ENCODE results near the gene SYCP3. TPM values are rescaled to one million over a fixed set of nuclear protein-coding genes. Genes with fewer than 3 reads are reported as not detected.

SYCP3 gene
- total and polyA plus RNA-seq, 2 of the 13 experiments (the other 11 are each of a cell fraction or from before 2014, with no cell fraction given) = not detected

- TF ChIP-seq ZNF276 (CRISPR knock-in tag; IDR thresholded peaks at IDR 0.05; ENCODE audit: low read depth) (no peak), JDP2 (CRISPR knock-in tag; IDR thresholded peaks at IDR 0.05; ENCODE audit: borderline replicate concordance) (no peak), TFE3 (CRISPR knock-in tag; IDR thresholded peaks at IDR 0.05) (peak; percentile 99), GZF1 (CRISPR knock-in tag; IDR thresholded peaks at IDR 0.05) (no peak), ZNF768 (CRISPR knock-in tag; IDR thresholded peaks at IDR 0.05) (no peak), HMGXB4 (CRISPR knock-in tag; IDR thresholded peaks at IDR 0.05; ENCODE audit: borderline replicate concordance in 1 of 2, low read depth in 1 of 2) (peak; percentile 40 to 50; a peak in 1 of 4 replicates), FOXP1 (IDR thresholded peaks at IDR 0.05) (no peak), FOXP1 (CRISPR knock-in tag; IDR thresholded peaks at IDR 0.05) (peak; percentile 91), NRL (CRISPR knock-in tag; IDR thresholded peaks at IDR 0.05; ENCODE audit: borderline replicate concordance) (no peak), TERF1 (CRISPR knock-in tag; IDR thresholded peaks at IDR 0.05) (no peak), CBX1 (IDR thresholded peaks at IDR 0.05; ENCODE audit: low read depth) (no peak), ATF5 (CRISPR knock-in tag; IDR thresholded peaks at IDR 0.05; ENCODE audit: low read depth) (no peak), ZBTB25 (CRISPR knock-in tag; IDR thresholded peaks at IDR 0.05) (peak; percentile 55; the same call in 1 of the 2 replicates), TEAD2 (CRISPR knock-in tag; IDR thresholded peaks at IDR 0.05) (no peak), SETDB1 (CRISPR knock-in tag; IDR thresholded peaks at IDR 0.05; ENCODE audit: borderline replicate concordance) (no peak), KDM2A (CRISPR knock-in tag; IDR thresholded peaks at IDR 0.05; ENCODE audit: borderline replicate concordance, low read depth) (peak; percentile 56; the same call in 1 of the 2 replicates), SRY (CRISPR knock-in tag; IDR thresholded peaks at IDR 0.05) (no peak)
Observed at GRCh38 chr12:101713059-101713682, 26.1 kb downstream of the SYCP3 start (continued).
